Ureter (tissue), 1 donor: Measurements from ENCODE around the gene FAM151A. TPM values are rescaled to one million over a fixed set of nuclear protein-coding genes. Genes with fewer than 3 reads are reported as not detected.

Experiments
- DNase-seq: peaks from one replicate; pipeline ENCODE4 v3.0.0-alpha.2; 2020; ENCODE audit warnings: low spot score
- total RNA-seq: library from RNA; stranded (reverse); gene quantifications from one replicate; pipeline ENCODE4 v1.2.4, GENCODE V29; 2023
- donor health status: DM: yes; HTN: yes; CAD: no.

Gene FAM151A
- not detected for total RNA-seq

- DNase-seq = no peak
Measured at GRCh38 chr1:54623216-54624007, at the start of gene FAM151A. FAM151A (minus strand) TSS chr1:54623525; CDS start chr1:54623395, 130 bp downstream.

- peak; percentile 45 for DNase-seq
Measured at GRCh38 chr1:54671985-54672608, 48.8 kb upstream of the FAM151A start.

DNA sequence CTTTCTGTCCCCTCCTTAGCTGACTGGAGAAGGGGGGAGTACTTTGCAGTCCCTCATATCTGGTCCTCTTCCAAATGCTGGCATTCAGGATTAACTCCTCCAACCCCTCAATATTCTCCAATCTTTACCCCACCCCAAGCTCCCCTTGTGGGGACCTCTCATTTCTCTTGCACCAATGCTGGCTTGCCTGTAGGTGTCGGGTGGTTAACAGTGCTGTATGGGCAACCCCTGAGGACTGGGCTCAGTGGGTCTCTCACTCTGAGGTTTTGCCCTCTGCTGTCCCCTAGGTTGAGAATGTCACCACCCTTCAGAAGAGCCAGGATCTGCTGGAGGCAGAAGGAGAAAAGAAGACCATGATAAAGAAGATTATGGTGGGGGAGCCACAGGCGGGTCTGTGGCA, 45.2 kb upstream of the FAM151A start:
- no peak for DNase-seq

DNA sequence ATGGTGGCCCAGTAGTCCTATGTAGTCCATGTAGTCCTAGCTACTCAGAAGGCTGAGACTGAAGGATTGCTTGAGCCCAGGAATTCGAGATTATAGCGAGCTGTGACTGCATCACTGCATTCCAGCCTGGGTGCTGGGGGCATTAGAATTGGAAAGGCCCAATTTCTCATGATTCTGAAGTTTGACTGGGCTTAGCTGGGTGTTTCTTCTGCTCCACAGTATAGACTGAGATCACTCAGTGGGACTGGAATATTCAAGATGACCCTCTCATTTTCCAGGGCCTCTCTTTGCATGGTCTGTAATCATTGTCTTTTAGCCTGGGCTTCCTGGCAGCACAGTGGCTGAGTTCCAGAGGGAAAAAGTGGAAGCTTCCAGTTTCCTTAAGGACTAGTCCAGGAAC, 44.5 kb upstream of the FAM151A start:
- DNase-seq = no peak

GRCh38 chr1:54666333-54666732, 43.0 kb upstream of the FAM151A start:
- DNase-seq = no peak

GRCh38 chr1:54665852-54666251, 42.5 kb upstream of the FAM151A start:
- no peak for DNase-seq

DNA sequence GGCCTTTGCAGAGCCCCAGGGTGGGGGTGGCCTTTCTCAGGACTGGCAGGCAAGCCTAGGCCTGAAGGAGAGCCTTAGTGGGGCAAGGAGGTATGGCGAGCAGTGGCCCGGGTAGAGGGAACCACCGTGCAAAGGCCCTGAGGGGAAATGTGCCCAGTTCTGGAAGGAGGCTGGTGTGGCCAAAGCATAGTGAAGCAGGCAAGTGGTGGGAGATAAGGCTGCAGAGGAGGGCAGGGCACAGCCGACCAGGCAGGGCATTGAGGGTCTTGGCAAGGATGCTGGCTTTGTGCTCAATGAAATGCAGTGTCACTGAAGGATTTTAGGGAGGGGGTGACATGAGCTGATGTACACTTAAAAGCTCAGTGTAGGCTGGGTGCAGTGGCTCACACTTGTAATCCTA, 41.0 kb upstream of the FAM151A start:
- no peak for DNase-seq

- DNase-seq = no peak
Measured at GRCh38 chr1:54663725-54664124, 40.4 kb upstream of the FAM151A start.

DNA sequence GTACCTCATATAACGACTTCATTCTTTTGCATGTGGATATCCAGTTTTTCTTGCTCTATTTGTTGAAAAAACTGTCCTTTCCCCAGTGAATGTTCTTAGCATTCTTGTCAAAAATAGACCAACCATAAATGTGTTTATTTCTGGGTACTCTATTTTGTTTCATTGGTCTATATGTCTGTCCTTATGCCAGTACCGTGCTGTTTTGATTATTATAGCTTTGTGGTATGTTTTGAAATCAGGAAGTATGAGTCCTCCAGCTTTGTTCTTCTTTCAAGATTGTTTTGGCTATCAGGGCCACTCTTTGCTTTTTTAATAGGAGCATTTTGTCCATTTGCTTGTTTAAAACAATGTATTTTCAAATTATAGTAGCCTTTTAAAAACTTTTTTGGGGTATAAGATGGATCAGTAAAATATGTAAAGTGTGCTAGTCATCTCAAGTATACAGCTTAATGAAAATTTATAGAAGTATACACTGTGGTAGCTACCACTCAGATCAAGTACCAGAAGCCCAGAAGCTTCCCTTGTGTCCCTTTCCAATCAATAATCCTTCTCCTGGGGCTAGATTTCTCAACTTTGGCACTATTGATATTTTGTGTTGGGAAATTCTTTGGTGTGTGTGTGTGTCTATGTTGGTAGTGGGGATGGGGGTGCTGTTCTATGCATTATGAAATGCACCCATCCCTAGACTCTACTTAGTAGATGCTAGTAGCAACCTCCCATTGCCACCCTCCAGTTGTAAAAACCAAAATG, 35.0 kb upstream of the FAM151A start:
- no peak for DNase-seq

DNA sequence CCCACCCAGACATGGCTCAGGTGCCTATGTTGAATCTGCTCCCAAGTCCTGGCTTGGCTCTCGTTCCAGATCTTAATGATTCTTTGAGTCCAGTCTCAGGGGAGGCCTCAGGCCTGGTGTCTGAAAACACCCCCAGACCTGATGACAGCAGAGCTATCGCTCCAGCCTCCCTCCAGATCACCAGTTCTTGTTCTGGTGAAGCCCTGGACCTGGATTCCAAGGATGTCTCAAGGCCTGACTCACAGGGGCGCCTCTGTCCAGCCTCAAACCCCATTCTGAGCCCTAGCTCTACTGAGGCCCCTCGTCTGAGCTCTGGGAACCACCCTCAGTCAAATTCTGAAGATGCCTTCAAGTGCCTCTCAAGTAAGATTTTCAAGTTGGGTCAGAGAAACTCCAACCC, 29.7 kb upstream of the FAM151A start:
- no peak for DNase-seq

- no peak for DNase-seq
Measured at GRCh38 chr1:54652168-54652567, 28.8 kb upstream of the FAM151A start.

DNA sequence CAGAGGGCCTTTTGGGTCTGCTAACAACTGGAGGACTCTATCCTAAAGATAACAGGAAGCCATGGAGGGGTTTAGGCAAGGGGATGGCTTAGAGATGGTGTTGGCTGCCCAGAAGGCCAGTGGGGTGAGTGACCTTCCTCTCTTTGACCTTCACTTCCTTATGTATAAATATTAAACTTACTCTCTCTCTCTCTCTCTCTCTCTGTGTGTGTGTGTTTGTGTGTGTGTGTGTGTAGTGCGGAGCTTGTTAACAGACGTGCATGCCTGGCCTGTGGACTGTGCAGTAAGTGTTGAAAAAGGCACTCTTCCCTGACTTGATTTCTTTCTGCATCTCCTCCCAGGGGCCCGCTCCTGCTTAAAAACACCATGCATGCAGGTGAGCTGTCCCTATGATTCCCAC, 28.3 kb upstream of the FAM151A start:
- DNase-seq = no peak

DNA sequence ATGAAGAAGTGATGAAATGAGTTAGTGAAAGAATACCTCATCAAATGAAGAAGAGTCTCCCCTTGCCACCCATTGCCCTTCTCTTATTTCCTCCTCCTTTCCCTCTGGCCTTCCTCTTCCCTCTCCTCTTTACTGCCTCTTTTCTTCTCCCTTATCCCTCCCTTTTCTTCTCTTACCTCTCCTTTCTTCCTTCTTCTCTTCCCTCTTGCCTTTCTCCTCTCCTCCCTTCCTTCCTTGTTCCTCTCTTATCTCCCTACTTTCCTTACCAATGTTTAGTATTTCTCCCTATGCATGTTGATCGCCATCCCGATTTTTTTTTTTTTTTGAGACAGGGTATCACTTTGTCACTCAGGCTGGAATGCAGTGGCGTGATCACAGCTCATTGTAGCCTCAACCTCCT, 27.1 kb upstream of the FAM151A start:
- DNase-seq = no peak

DNA sequence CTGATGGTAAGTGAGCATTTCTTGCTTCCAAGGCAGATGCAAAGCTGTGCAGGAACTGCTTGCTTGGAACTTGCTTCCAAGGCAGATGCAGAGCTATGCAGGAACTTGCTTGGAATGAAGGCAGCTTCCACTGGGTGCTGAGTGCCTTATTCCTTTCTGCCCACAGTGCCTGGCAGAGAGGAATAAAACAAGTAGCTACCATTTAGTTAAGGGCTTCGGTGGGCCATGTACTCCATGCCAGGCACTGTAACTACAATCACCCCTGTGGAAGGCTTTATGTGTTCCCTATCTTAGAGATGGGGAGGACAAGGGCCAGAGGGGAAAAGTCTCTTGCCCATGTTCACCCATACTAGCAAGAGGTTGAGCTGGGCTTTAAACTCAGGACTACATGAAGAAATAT, 26.6 kb upstream of the FAM151A start:
- no peak for DNase-seq

GRCh38 chr1:54649130-54649898, 26.0 kb upstream of the FAM151A start:
- no peak for DNase-seq

DNA sequence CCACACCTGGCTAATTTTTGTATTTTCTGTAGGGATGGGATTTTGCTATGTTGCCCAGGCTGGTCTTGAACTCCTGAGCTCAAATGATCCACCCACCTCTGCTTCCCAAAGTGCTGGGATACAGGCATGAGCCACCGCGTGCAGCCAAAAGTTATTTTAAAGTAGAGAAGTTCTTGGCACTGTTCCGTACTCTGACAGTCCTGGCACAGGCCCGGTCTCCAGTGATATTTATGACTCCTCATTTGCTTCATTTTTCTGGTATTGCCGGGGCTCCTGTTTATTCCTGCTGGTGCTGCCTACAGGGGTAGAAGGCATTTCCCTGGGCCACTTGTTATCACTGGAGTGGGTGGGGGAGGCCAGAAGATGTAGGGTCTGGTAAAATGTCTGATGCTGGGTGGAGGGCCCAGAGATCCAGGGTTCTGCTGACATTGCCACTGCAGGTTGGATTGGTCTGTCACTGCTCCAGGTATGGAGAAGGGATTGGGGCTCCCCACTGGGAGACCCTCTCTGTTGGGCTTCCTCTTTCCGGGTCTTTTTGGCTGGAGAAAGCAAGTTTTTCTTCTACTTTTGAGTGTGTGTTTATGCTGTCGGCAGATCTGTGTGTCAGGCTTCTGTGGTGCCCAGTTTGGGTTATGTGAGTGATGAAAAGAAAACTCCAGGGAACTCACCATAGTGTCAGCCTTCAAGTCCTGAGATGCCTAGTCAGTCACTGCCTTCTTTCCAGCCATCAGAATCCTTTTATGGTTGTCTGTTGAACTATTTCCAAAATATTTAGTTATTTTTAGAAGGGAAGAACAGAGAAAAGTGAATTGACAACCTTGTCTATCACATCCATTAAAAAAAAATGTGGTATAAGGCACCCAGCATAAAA, 22.7 kb upstream of the FAM151A start:
- DNase-seq = peak; percentile 57

GRCh38 chr1:54643736-54644135, 20.4 kb upstream of the FAM151A start:
- DNase-seq = no peak

- no peak for DNase-seq
Measured at GRCh38 chr1:54640863-54641836, 17.8 kb upstream of the FAM151A start, which contains the start of gene MROH7. MROH7 (plus strand) TSS chr1:54641786; CDS start chr1:54652927, 11,141 bp downstream.

DNA sequence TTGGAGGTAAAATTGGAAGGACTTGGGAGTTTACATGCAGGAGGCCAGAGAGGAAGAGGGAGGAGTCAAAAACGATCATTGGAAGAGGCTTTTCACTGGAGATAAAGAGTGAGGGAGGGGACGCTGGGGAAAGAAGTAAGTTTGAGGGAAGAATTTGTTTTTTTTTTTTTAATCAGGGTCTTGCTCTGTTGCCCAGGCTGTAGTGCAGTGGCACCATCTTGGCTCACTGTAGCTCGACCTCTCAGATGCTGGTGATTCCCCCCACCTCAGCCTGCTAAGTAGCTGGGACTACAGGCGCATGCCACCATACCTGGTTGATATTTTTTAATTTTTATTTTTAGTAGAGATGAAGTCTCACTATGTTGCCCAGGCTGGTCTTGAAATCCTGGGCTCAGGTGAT, 17.0 kb upstream of the FAM151A start:
- no peak for DNase-seq
